Neural progenitor cell (in vitro differentiated cells): ENCODE results near the gene MAP4K5. TPM values are rescaled to one million over a fixed set of nuclear protein-coding genes. Genes with fewer than 3 reads are reported as not detected.

Source experiments
- DNase-seq: peaks from one replicate; pipeline ENCODE4 v3.0.0-alpha.2; 2016; ENCODE audit warnings: low spot score
- H2AFZ ChIP-seq: fragments of 200-600 bp; sonication (generic); replicated peaks from 2 replicates; pipeline ENCODE4 v1.6.1; 2016; ENCODE audit warnings: antibody characterized with exemption
- H3F3A ChIP-seq: fragments of 200-600 bp; sonication (generic); 2 replicates; pipeline ENCODE4 v1.6.1; 2016; ENCODE audit warnings: antibody characterized with exemption, low read depth
- H3K27ac ChIP-seq: fragments of 200-600 bp; sonication (generic); 2 replicates; pipeline ENCODE4 v1.5.1; 2016; ENCODE audit warnings: mild to moderate bottlenecking
- H3K27me3 ChIP-seq: fragments of 200-600 bp; sonication (generic); 2 replicates; pipeline ENCODE4 v1.6.1; 2016; ENCODE audit warnings: mild to moderate bottlenecking, moderate library complexity
- H3K36me3 ChIP-seq: fragments of 200-600 bp; sonication (generic); 2 replicates; pipeline ENCODE4 v1.5.1; 2016
- H3K4me1 ChIP-seq: fragments of 200-600 bp; sonication (generic); 2 replicates; pipeline ENCODE4 v1.6.1; 2016; ENCODE audit warnings: mixed run types
- H3K4me2 ChIP-seq: fragments of 200-600 bp; sonication (generic); 2 replicates; pipeline ENCODE4 v1.6.1; 2016
- H3K4me3 ChIP-seq: fragments of 200-600 bp; sonication (generic); 2 replicates; pipeline ENCODE4 v1.5.1; 2016
- H3K79me2 ChIP-seq: fragments of 200-600 bp; sonication (generic); 2 replicates; pipeline ENCODE4 v1.6.1; 2016; ENCODE audit warnings: low read depth
- H3K9ac ChIP-seq: fragments of 200-600 bp; sonication (generic); 2 replicates; pipeline ENCODE4 v1.6.1; 2016
- H3K9me3 ChIP-seq: fragments of 200-600 bp; sonication (generic); 2 replicates; pipeline ENCODE4 v1.5.1; 2016; ENCODE audit warnings: low read depth
- H4K20me1 ChIP-seq: fragments of 200-600 bp; sonication (generic); 2 replicates; pipeline ENCODE4 v1.6.1; 2016; ENCODE audit warnings: low read depth
- H3K27ac Mint-ChIP-seq: 3 replicates; pipeline ENCODE4 v1.8.0; 2021; ENCODE audit warnings: mixed read lengths
- H3K27me3 Mint-ChIP-seq: 2 replicates; pipeline ENCODE4 v1.8.0; 2022; ENCODE audit warnings: low read depth, mild to moderate bottlenecking, inconsistent platforms, moderate library complexity, mixed read lengths; ENCODE audit not compliant: insufficient read depth
- H3K36me3 Mint-ChIP-seq: 3 replicates; pipeline ENCODE4 v1.8.0; 2021; ENCODE audit warnings: mixed read lengths
- H3K4me1 Mint-ChIP-seq: 3 replicates; pipeline ENCODE4 v1.8.0; 2021; ENCODE audit warnings: mixed read lengths
- H3K4me3 Mint-ChIP-seq: 3 replicates; pipeline ENCODE4 v1.8.0; 2021; ENCODE audit warnings: mild to moderate bottlenecking, moderate library complexity, mixed read lengths
- H3K9me3 Mint-ChIP-seq: 3 replicates; pipeline ENCODE4 v1.8.0; 2020; ENCODE audit warnings: mixed read lengths
- CTCF ChIP-seq: fragments of 200-600 bp; sonication (generic); IDR thresholded peaks from 2 replicates; pipeline ENCODE4 v1.5.1; 2017; ENCODE audit warnings: antibody characterized with exemption, mild to moderate bottlenecking
- EZH2 ChIP-seq: fragments of 200-600 bp; sonication (generic); IDR thresholded peaks from 2 replicates; pipeline ENCODE4 v1.6.1; 2017; ENCODE audit warnings: antibody characterized with exemption, mild to moderate bottlenecking, moderate library complexity
- EZH2phosphoT487 ChIP-seq: fragments of 200-600 bp; sonication (generic); IDR thresholded peaks from 2 replicates; pipeline ENCODE4 v1.6.1; 2017; ENCODE audit warnings: antibody characterized with exemption
- total RNA-seq: library from RNA; depleted of rRNA; stranded (reverse); fragments of >200 nt; gene quantifications from 2 replicates; pipeline ENCODE4 v1.2.3, GENCODE V29; 2015; ENCODE audit warnings: low replicate concordance

The MAP4K5 gene
- total RNA-seq, 1 donor from 2014 or later, result 114 TPM

GRCh38 chr14:50381823-50382287, 150.5 kb downstream of the MAP4K5 start:
- no peaks in the 10 kb centered on the region for H4K20me1 ChIP-seq
- peaks cover 15% of the 10 kb centered on the region for H3F3A ChIP-seq
- no peak for TF ChIP-seq EZH2
- no peak for TF ChIP-seq CTCF
- no peak for TF ChIP-seq EZH2phosphoT487
- no peak overlapping the region for H3K4me3 ChIP-seq
- H3K27ac Mint-ChIP-seq, result no peak overlapping the region
- H3K9me3 ChIP-seq, result no peaks in the 10 kb centered on the region
- no peak for DNase-seq
- no peaks in the 10 kb centered on the region for H3K27me3 Mint-ChIP-seq
- no peaks in the 10 kb centered on the region for H3K79me2 ChIP-seq
- H3K36me3 Mint-ChIP-seq, result no peaks in the 10 kb centered on the region
- no peak overlapping the region for H2AFZ ChIP-seq
- no peak overlapping the region for H3K4me2 ChIP-seq
- no peak overlapping the region for H3K9ac ChIP-seq
- H3K27me3 ChIP-seq, result no peaks in the 10 kb centered on the region
- no peaks in the 10 kb centered on the region for H3K36me3 ChIP-seq
- H3K4me3 Mint-ChIP-seq, result no peak overlapping the region
- H3K4me1 Mint-ChIP-seq, result peaks cover 3% of the 10 kb centered on the region
- peaks cover 15% of the 10 kb centered on the region for H3K4me1 ChIP-seq
- no peaks in the 10 kb centered on the region for H3K9me3 Mint-ChIP-seq
- H3K27ac ChIP-seq, result no peak overlapping the region

- Histone ChIP-seq H3K4me2 (no peak overlapping the region), H3K4me1 (peaks cover 20% of the 10 kb centered on the region), H3K36me3 (no peaks in the 10 kb centered on the region), H3K79me2 (no peaks in the 10 kb centered on the region), H3K9ac (no peak overlapping the region), H4K20me1 (no peaks in the 10 kb centered on the region), H3K9me3 (no peaks in the 10 kb centered on the region), H3K27me3 (no peaks in the 10 kb centered on the region), H3K27ac (no peak overlapping the region), H3K4me3 (no peak overlapping the region), H3F3A (peaks cover 21% of the 10 kb centered on the region), H2AFZ (no peak overlapping the region)
- no peak for DNase-seq
- peaks cover 3% of the 10 kb centered on the region for H3K4me1 Mint-ChIP-seq
- H3K27ac Mint-ChIP-seq, result no peak overlapping the region
- H3K27me3 Mint-ChIP-seq, result no peaks in the 10 kb centered on the region
- H3K9me3 Mint-ChIP-seq, result no peaks in the 10 kb centered on the region
- H3K36me3 Mint-ChIP-seq, result no peaks in the 10 kb centered on the region
- no peak overlapping the region for H3K4me3 Mint-ChIP-seq
- TF ChIP-seq EZH2phosphoT487, result no peak
- TF ChIP-seq EZH2, result no peak
- no peak for TF ChIP-seq CTCF
Measured at GRCh38 chr14:50381008-50381407, 151.4 kb downstream of the MAP4K5 start.

GRCh38 chr14:50380455-50380854, 151.9 kb downstream of the MAP4K5 start:
- Mint-ChIP-seq H3K27me3 (no peaks in the 10 kb centered on the region), H3K36me3 (no peaks in the 10 kb centered on the region), H3K27ac (no peak overlapping the region), H3K9me3 (no peaks in the 10 kb centered on the region), H3K4me1 (peaks cover 3% of the 10 kb centered on the region), H3K4me3 (no peak overlapping the region)
- Histone ChIP-seq H3K36me3 (no peaks in the 10 kb centered on the region), H3K27me3 (no peaks in the 10 kb centered on the region), H2AFZ (no peak overlapping the region), H3K4me1 (peaks cover 20% of the 10 kb centered on the region), H3K27ac (no peak overlapping the region), H3K4me2 (no peak overlapping the region), H4K20me1 (no peaks in the 10 kb centered on the region), H3K79me2 (no peaks in the 10 kb centered on the region), H3F3A (peaks cover 21% of the 10 kb centered on the region), H3K9ac (no peak overlapping the region), H3K4me3 (no peak overlapping the region), H3K9me3 (no peaks in the 10 kb centered on the region)
- TF ChIP-seq EZH2 (no peak), EZH2phosphoT487 (no peak), CTCF (no peak)
- DNase-seq, result no peak
